ENCODE data around the gene APOE. TPM values are rescaled to one million over a fixed set of nuclear protein-coding genes. Genes with fewer than 3 reads are reported as not detected.
"Not testable (repeated sequence)": the region's sequence is repeated elsewhere in the genome, so short reads cannot be mapped to it uniquely, and the experiment has no call there.

The APOE gene
- total RNA-seq, 1 experiment from 2014 or later: 2,018 TPM

- in situ Hi-C loops (cut with HindIII; ENCODE audit: low sequenced_read_pairs): no loop called here
- no peak for DNase-seq (ENCODE audit: low spot score)
Observed at GRCh38 chr19:44904426-44904994, 1.1 kb upstream of the APOE start.

- in situ Hi-C loops (cut with HindIII; ENCODE audit: low sequenced_read_pairs): no loop called here
- no peak for DNase-seq (ENCODE audit: low spot score)
Observed at GRCh38 chr19:44907613-44908012, 2.0 kb downstream of the APOE start.

GRCh38 chr19:44908074-44908835 lies 2.7 kb downstream of the APOE start:
- in situ Hi-C loops (cut with HindIII; ENCODE audit: low sequenced_read_pairs): no loop called here
- DNase-seq (ENCODE audit: low spot score): no peak

- DNase-seq (ENCODE audit: low spot score): no peak
- in situ Hi-C loops (cut with HindIII; ENCODE audit: low sequenced_read_pairs): no loop called here
Observed at GRCh38 chr19:44908836-44909261, 3.3 kb downstream of the APOE start.

GRCh38 chr19:44909775-44910174 lies 4.2 kb downstream of the APOE start:
- no peak for DNase-seq (ENCODE audit: low spot score)
- in situ Hi-C loops (cut with HindIII; ENCODE audit: low sequenced_read_pairs): no loop called here

GRCh38 chr19:44911896-44912295 lies 6.3 kb downstream of the APOE start:
- DNase-seq (ENCODE audit: low spot score); in situ Hi-C loops (cut with HindIII; ENCODE audit: low sequenced_read_pairs): not testable (repeated sequence)

- in situ Hi-C loops (cut with HindIII; ENCODE audit: low sequenced_read_pairs): no loop called here
- no peak for DNase-seq (ENCODE audit: low spot score)
Observed at GRCh38 chr19:44912854-44913253, 7.3 kb downstream of the APOE start.

GRCh38 chr19:44913512-44914432 lies 8.2 kb downstream of the APOE start:
- in situ Hi-C loops (cut with HindIII; ENCODE audit: low sequenced_read_pairs); DNase-seq (ENCODE audit: low spot score): not testable (repeated sequence)

- in situ Hi-C loops (cut with HindIII; ENCODE audit: low sequenced_read_pairs): not testable (repeated sequence)
- DNase-seq (ENCODE audit: low spot score): peak; percentile 88
Observed at GRCh38 chr19:44914433-44915206, 9.0 kb downstream of the APOE start, which contains the start of gene APOC1. Gene APOC1 (plus strand): TSS chr19:44914608. CDS start chr19:44914892, 284 bp downstream.

GRCh38 chr19:44924243-44924725 lies 18.7 kb downstream of the APOE start:
- DNase-seq (ENCODE audit: low spot score): no peak
- in situ Hi-C loops (cut with HindIII; ENCODE audit: low sequenced_read_pairs): no loop called here

GRCh38 chr19:44925114-44925891 lies 19.7 kb downstream of the APOE start:
- in situ Hi-C loops (cut with HindIII; ENCODE audit: low sequenced_read_pairs): no loop called here
- no peak for DNase-seq (ENCODE audit: low spot score)

GRCh38 chr19:44926245-44927077 lies 20.9 kb downstream of the APOE start:
- not testable (repeated sequence) for DNase-seq (ENCODE audit: low spot score)

GRCh38 chr19:44927746-44928145 lies 22.1 kb downstream of the APOE start:
- DNase-seq (ENCODE audit: low spot score): no peak
- in situ Hi-C loops (cut with HindIII; ENCODE audit: low sequenced_read_pairs): no loop called here

More at GRCh38 chr19:44926245-44927077, 20.9 kb downstream of the APOE start:
- in situ Hi-C loops (cut with HindIII; ENCODE audit: low sequenced_read_pairs): not testable (repeated sequence)

- in situ Hi-C loops (cut with HindIII; ENCODE audit: low sequenced_read_pairs): no loop called here
- DNase-seq (ENCODE audit: low spot score): no peak
Observed at GRCh38 chr19:44930088-44930487, 24.5 kb downstream of the APOE start.

- in situ Hi-C loops (cut with HindIII; ENCODE audit: low sequenced_read_pairs): no loop called here
Observed at GRCh38 chr19:44931541-44931940, 25.9 kb downstream of the APOE start.

GRCh38 chr19:44939668-44940067 lies 34.1 kb downstream of the APOE start:
- DNase-seq (ENCODE audit: low spot score): no peak
- in situ Hi-C loops (cut with HindIII; ENCODE audit: low sequenced_read_pairs): no loop called here

More at GRCh38 chr19:44931541-44931940, 25.9 kb downstream of the APOE start:
- DNase-seq (ENCODE audit: low spot score): no peak

- in situ Hi-C loops (cut with HindIII; ENCODE audit: low sequenced_read_pairs): no loop called here
- no peak for DNase-seq (ENCODE audit: low spot score)
Observed at GRCh38 chr19:44942067-44942571, 36.5 kb downstream of the APOE start, which contains the start of gene APOC4. Gene APOC4 (plus strand): TSS chr19:44942237. CDS start chr19:44942278, 41 bp downstream.
